ENCODE data around the gene SFT2D3. TPM values are rescaled to one million over a fixed set of nuclear protein-coding genes. Genes with fewer than 3 reads are reported as not detected.
A peak's percentile ranks its signal among the peaks of the same experiment; 100 is the strongest.

SFT2D3 gene
- total RNA-seq, 2 experiments from 2014 or later: 3.9 to 4.4 TPM

- peaks cover 3% of the 10 kb centered on the region for H3K4me1 Mint-ChIP-seq
- H3K4me3 Mint-ChIP-seq: no peak overlapping the region
- no peaks in the 10 kb centered on the region for H3K9me3 Mint-ChIP-seq
- H3K36me3 Mint-ChIP-seq: no peaks in the 10 kb centered on the region
- no peak for DNase-seq
- H3K27me3 Mint-ChIP-seq: peaks cover 44% of the 10 kb centered on the region
- H3K27ac Mint-ChIP-seq: no peak overlapping the region
Observed at GRCh38 chr2:127661072-127661649, 40.1 kb upstream of the SFT2D3 start.

GRCh38 chr2:127661949-127662510, 39.3 kb upstream of the SFT2D3 start:
- Mint-ChIP-seq H3K36me3 (no peaks in the 10 kb centered on the region), H3K4me1 (peaks cover 3% of the 10 kb centered on the region), H3K4me3 (no peak overlapping the region), H3K9me3 (no peaks in the 10 kb centered on the region), H3K27ac (no peak overlapping the region), H3K27me3 (peaks cover 52% of the 10 kb centered on the region)
- DNase-seq: no peak

DNA sequence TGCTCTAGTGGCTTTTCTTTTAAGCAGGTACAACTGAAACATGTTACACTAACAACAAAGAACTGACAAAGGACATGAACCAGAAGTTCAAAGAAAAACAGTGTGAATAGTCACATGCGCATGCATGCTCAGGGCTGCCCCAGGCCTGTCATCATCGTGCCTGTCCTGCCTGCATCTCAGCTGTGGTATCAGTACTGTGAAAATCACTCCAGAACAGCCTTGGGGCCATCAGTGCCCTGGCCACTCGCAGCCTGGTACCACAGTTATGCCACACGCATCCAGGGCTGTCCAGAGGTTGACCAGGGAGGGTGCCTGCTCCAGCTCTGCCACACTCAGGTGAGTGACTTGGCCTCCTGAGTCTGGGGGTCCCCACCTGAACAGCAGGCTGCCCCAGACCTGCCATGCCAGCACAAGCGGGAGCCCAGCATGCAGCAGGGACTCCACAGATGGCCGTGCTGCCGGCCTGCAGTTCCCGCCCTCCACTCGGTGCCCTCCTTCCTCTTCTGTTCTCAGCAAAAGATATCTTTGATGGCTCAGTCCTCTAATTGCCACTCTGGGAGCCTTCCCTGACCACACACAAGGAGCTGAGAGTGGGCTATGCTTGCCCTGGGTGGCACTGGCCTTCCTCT, 38.2 kb upstream of the SFT2D3 start:
- H3K4me1 Mint-ChIP-seq: peaks cover 3% of the 10 kb centered on the region
- H3K27ac Mint-ChIP-seq: no peak overlapping the region
- no peaks in the 10 kb centered on the region for H3K9me3 Mint-ChIP-seq
- H3K27me3 Mint-ChIP-seq: peaks cover 59% of the 10 kb centered on the region
- DNase-seq: no peak
- no peak overlapping the region for H3K4me3 Mint-ChIP-seq
- H3K36me3 Mint-ChIP-seq: no peaks in the 10 kb centered on the region

- H3K9me3 Mint-ChIP-seq: no peaks in the 10 kb centered on the region
- H3K36me3 Mint-ChIP-seq: no peaks in the 10 kb centered on the region
- DNase-seq: no peak
- H3K27me3 Mint-ChIP-seq: peaks cover 59% of the 10 kb centered on the region
- H3K4me1 Mint-ChIP-seq: peaks cover 3% of the 10 kb centered on the region
- no peak overlapping the region for H3K4me3 Mint-ChIP-seq
- H3K27ac Mint-ChIP-seq: no peak overlapping the region
Observed at GRCh38 chr2:127663566-127664064, 37.7 kb upstream of the SFT2D3 start.

GRCh38 chr2:127664065-127664894, 37.0 kb upstream of the SFT2D3 start:
- no peaks in the 10 kb centered on the region for H3K36me3 Mint-ChIP-seq
- H3K27ac Mint-ChIP-seq: no peak overlapping the region
- H3K4me1 Mint-ChIP-seq: peaks cover 3% of the 10 kb centered on the region
- H3K9me3 Mint-ChIP-seq: no peaks in the 10 kb centered on the region
- peaks cover 64% of the 10 kb centered on the region for H3K27me3 Mint-ChIP-seq
- no peak for DNase-seq
- no peak overlapping the region for H3K4me3 Mint-ChIP-seq

GRCh38 chr2:127664895-127665225, 36.4 kb upstream of the SFT2D3 start:
- Mint-ChIP-seq H3K4me3 (no peak overlapping the region), H3K27ac (no peak overlapping the region), H3K36me3 (no peaks in the 10 kb centered on the region), H3K27me3 (peaks cover 65% of the 10 kb centered on the region), H3K4me1 (peaks cover 3% of the 10 kb centered on the region), H3K9me3 (no peaks in the 10 kb centered on the region)
- DNase-seq: no peak

DNA sequence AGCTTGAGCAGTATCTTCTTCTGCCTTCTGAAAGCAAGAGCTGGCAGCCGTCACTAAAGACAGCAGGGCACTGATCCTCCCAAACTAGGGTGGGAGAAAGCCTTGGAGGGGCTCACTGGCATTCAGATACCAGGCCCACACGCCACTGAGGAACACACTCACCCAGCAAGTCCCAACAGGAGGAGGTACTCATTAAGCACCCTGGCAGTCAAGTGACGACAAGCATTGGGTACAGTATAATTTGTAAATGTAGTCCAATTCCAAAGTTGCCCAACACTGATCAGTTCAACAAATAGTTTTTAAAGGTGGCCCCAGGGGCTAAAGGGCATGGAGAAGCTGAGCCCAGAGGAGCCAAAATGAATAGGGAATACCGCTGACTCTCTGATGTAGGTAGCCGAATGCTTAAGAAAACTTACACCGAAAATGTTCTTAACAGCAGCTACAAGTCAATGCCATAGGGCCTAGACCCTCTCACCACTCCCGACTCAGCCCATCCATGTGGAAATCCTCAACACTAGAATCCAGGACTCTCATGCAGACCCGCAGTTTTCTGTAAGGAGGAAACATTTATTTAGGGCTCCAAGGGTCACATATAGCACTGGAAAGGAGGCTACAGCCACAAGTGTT, 35.9 kb upstream of the SFT2D3 start:
- H3K9me3 Mint-ChIP-seq: no peaks in the 10 kb centered on the region
- peaks cover 3% of the 10 kb centered on the region for H3K4me1 Mint-ChIP-seq
- no peak overlapping the region for H3K27ac Mint-ChIP-seq
- H3K4me3 Mint-ChIP-seq: no peak overlapping the region
- DNase-seq: no peak
- peaks cover 66% of the 10 kb centered on the region for H3K27me3 Mint-ChIP-seq
- no peaks in the 10 kb centered on the region for H3K36me3 Mint-ChIP-seq

- Mint-ChIP-seq H3K27ac (no peak overlapping the region), H3K4me3 (no peak overlapping the region), H3K36me3 (no peaks in the 10 kb centered on the region), H3K4me1 (no peaks in the 10 kb centered on the region), H3K27me3 (peaks cover 65% of the 10 kb centered on the region), H3K9me3 (no peaks in the 10 kb centered on the region)
- no peak for DNase-seq
Observed at GRCh38 chr2:127669056-127669455, 32.2 kb upstream of the SFT2D3 start.

DNA sequence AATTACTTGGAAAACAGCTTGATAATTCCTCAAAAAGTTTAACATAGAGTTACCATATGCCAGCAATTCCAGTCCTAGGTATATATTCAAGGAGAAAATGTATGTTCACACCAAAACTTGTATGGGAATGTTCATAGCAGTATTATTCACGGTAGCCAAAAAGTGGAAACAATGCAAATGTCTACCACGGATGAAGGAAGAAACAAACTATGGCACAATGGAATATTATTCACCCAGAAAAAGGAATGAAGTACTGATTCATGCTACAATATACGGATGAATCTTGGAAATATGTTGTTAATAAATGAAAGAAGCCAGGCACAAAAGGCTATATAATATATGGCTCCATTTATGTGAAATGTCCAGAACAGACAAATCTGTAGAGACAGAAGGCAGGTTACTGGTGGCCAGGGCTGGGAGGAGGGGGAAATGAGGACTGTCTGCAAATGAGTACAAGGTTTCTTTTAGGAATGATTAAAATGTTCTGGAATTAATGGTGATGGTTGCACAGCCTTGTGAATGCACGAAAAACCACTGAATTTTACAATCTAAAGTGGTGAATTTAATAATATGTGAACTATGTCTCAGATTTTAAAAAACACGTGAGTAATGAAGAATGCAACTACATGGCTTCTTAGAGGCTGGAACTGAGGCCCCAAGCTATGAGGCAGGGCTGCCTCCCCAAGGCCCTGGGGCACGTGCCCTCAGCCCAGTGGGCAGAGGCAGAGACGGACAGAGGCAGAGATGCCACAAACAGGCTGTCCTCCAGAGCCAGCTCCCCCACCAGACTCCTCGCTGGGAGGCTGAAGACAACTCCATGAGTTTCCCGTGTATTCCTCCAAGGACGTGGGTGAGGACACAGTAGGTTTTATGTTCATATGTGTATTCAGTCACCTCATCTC, 31.0 kb upstream of the SFT2D3 start:
- H3K27me3 Mint-ChIP-seq: peaks cover 61% of the 10 kb centered on the region
- no peaks in the 10 kb centered on the region for H3K36me3 Mint-ChIP-seq
- no peaks in the 10 kb centered on the region for H3K9me3 Mint-ChIP-seq
- H3K4me1 Mint-ChIP-seq: peaks cover 4% of the 10 kb centered on the region
- H3K27ac Mint-ChIP-seq: no peak overlapping the region
- no peak overlapping the region for H3K4me3 Mint-ChIP-seq
- no peak for DNase-seq

DNA sequence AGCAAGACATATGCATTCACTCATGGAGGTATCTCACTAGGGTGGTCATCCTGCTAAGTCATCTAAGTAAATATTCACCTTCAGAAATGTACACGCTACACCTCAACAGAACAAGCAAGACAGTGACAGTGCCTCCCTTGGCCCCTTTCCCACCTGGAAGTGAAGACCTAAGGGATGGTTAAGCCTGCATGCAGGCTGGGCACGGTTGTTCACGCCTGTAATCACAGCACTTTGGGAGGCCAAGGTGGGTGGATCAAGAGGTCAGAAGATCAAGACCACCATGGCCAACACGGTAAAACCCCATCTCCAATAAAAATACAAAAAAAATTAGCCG, 30.4 kb upstream of the SFT2D3 start:
- Mint-ChIP-seq H3K27me3 (peaks cover 61% of the 10 kb centered on the region), H3K9me3 (no peaks in the 10 kb centered on the region), H3K27ac (no peak overlapping the region), H3K4me1 (peaks cover 5% of the 10 kb centered on the region), H3K36me3 (no peaks in the 10 kb centered on the region), H3K4me3 (no peak overlapping the region)
- no peak for DNase-seq

GRCh38 chr2:127671557-127672302, 29.6 kb upstream of the SFT2D3 start:
- Mint-ChIP-seq H3K27me3 (peaks cover 58% of the 10 kb centered on the region), H3K9me3 (no peaks in the 10 kb centered on the region), H3K36me3 (no peaks in the 10 kb centered on the region), H3K4me1 (peaks cover 5% of the 10 kb centered on the region), H3K27ac (no peak overlapping the region), H3K4me3 (no peak overlapping the region)
- no peak for DNase-seq

DNA sequence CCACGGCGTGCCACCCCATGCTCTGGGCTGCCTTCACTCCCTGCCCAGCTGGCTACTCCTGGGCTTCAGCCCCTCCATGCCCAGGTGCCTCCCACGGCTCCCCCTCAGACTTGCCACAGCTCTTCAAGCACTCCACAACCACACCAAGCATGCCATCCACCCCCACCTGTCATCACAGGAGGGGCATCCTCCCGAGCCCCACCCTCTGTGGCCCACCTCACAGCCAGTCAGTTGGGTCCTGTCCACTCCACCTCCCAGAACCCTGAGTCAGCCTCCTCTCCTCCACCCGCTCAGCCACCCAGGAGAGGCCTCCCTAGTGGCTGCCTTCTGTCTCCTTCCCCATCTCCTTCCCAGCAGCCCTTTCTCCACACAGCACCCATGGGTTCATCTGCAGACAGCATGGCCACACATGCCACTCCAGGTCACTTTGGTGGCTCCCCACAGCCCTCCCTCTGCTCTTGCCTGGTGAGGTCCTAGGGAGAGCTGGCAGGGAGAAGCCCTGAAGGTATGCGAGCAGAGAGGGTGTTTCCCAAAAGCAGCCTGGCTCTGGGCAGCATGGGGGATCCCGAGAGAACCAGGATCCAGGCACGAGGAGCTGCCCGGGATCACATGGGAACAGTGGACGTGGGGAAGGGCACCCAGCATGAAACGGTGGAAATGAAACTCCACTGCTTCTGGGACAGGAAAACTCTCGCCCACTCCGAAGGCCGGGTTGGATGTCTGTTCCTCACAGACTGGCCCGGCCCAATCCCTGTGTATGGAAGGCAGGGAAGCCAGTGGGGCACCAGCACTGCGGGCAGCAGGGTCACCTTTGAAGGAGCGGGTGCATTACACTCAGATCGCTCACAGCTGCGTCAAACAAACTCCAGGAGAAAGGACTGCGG, 28.7 kb upstream of the SFT2D3 start:
- Mint-ChIP-seq H3K27ac (peak overlapping the region; percentile 44), H3K36me3 (no peaks in the 10 kb centered on the region), H3K4me1 (peaks cover 5% of the 10 kb centered on the region), H3K27me3 (peaks cover 59% of the 10 kb centered on the region), H3K9me3 (no peaks in the 10 kb centered on the region), H3K4me3 (no peak overlapping the region)
- no peak for DNase-seq

Data from activated naive CD8-positive, alpha-beta T cell treated with anti-CD3 and anti-CD28 coated beads for 36 hours (primary cell).